WTC11 (cell line): ENCODE results near the gene GLI1.

ENCODE experiments used
- ARID4B ChIP-seq: sonication (generic); formaldehyde crosslinking; IDR thresholded peaks from 2 replicates; pipeline ENCODE4 v1.8.0; 2023; ENCODE audit warnings: missing genetic modification reagents, mild to moderate bottlenecking, borderline replicate concordance
- CTCF ChIP-seq: fragments of 200-600 bp; IDR thresholded peaks from 2 replicates; pipeline ENCODE4 v1.8.0; 2022; ENCODE audit warnings: antibody characterized with exemption
- E2F1 ChIP-seq: sonication (generic); formaldehyde crosslinking; IDR thresholded peaks from 2 replicates; pipeline ENCODE4 v1.8.0; 2022; ENCODE audit warnings: mild to moderate bottlenecking, missing genetic modification reagents
- GABPB1 ChIP-seq: sonication (generic); formaldehyde crosslinking; IDR thresholded peaks from 2 replicates; pipeline ENCODE4 v1.8.1; 2023; ENCODE audit warnings: mild to moderate bottlenecking, missing genetic modification reagents
- NR1H2 ChIP-seq: sonication (generic); formaldehyde crosslinking; IDR thresholded peaks from 2 replicates; pipeline ENCODE4 v1.9.0; 2021; ENCODE audit warnings: mild to moderate bottlenecking, moderate library complexity, missing genetic modification reagents
- STAT6 ChIP-seq: sonication (generic); formaldehyde crosslinking; conservative IDR thresholded peaks from 2 replicates; pipeline ENCODE4 v1.8.1; 2023; ENCODE audit warnings: mild to moderate bottlenecking, low read depth, missing genetic modification reagents, moderate library complexity
- ZNF281 ChIP-seq: sonication (generic); formaldehyde crosslinking; IDR thresholded peaks from 2 replicates; pipeline ENCODE4 v1.8.0; 2023; ENCODE audit warnings: mild to moderate bottlenecking, missing genetic modification reagents
- ZNF425 ChIP-seq: fragments of 250-450 bp; sonication (Bioruptor Pico); conservative IDR thresholded peaks from 2 replicates; pipeline ENCODE4 v1.9.0; 2021; ENCODE audit warnings: mild to moderate bottlenecking

- no peak for TF ChIP-seq NR1H2 (CRISPR knock-in tag)
- no peak for TF ChIP-seq STAT6 (CRISPR knock-in tag)
- no peak for TF ChIP-seq ZNF281 (CRISPR knock-in tag)
- no peak for TF ChIP-seq CTCF
- TF ChIP-seq GABPB1 (CRISPR knock-in tag): no peak
- TF ChIP-seq ZNF425 (CRISPR knock-in tag): no peak
- no peak for TF ChIP-seq ARID4B
- no peak for TF ChIP-seq E2F1 (CRISPR knock-in tag)
Observed at GRCh38 chr12:57500213-57500612, 40.6 kb downstream of the GLI1 start.
